T-cell (primary cell): ENCODE measurements around the gene HS3ST6. TPM values are rescaled to one million over a fixed set of nuclear protein-coding genes. Genes with fewer than 3 reads are reported as not detected.
A peak's percentile ranks its signal among the peaks of the same experiment; 100 is the strongest.
"Not testable (repeated sequence)": the region's sequence is repeated elsewhere in the genome, so short reads cannot be mapped to it uniquely, and the experiment has no call there.

Experiments used
- ATAC-seq, 4 experiments: fragments of 200-7000 bp in 3 of 4; fragments of 150-1000 bp in 1 of 4; cut with Tn5 transposase; replicated peaks in 1 of 4; 1 replicate in 3 of 4; 2 replicates in 1 of 4; pipeline ENCODE4 v1.10.0; 2021; ENCODE audit warnings: moderate library complexity in 3 of 4, mild to moderate bottlenecking in 2 of 4, moderate number of reproducible peaks in 1 of 4
- CTCF ChIA-PET, 2 donors: fragments of 300-600 bp; sonication (Branson Sonifier 250); formaldehyde crosslinking; loops; one replicate each; lab custom pipeline; 2022; ENCODE audit warnings: antibody characterized with exemption in 2 of 2; lab: Charles Lee
- POLR2A ChIA-PET, 2 donors: fragments of 300-600 bp; sonication (Branson Sonifier 250); formaldehyde crosslinking; loops; one replicate each; lab custom pipeline; 2022; ENCODE audit warnings: antibody characterized with exemption in 2 of 2; lab: Charles Lee
- DNase-seq, 35 experiments: peaks; one replicate each; pipeline versions ENCODE4 v3.0.0 to v3.0.0-alpha.2; 2013 to 2023
- H3K27ac ChIP-seq: one replicate; pipeline ENCODE4 v1.5.1; 2013; ENCODE audit warnings: low read length
- H3K27me3 ChIP-seq, 2 experiments: replicated peaks in 1 of 2; 1 replicate in 1 of 2; 2 replicates in 1 of 2; pipeline versions ENCODE4 v1.6.1 to v1.7.0; 2013; ENCODE audit warnings: low read length in 1 of 2, mixed read lengths in 1 of 2; ENCODE audit not compliant: control insufficient read depth in 2 of 2, insufficient read depth in 2 of 2; ENCODE audit errors: extremely low read depth in 1 of 2
- H3K36me3 ChIP-seq, 2 donors: 1 replicate in 1 of 2; 2 replicates in 1 of 2; pipeline versions ENCODE4 v1.6.1 to v1.7.0; 2013; ENCODE audit warnings: low read length in 1 of 2; ENCODE audit not compliant: control insufficient read depth in 2 of 2, insufficient read depth in 1 of 2; ENCODE audit errors: extremely low read depth in 1 of 2
- H3K4me1 ChIP-seq, 2 experiments: 1 replicate in 1 of 2; 2 replicates in 1 of 2; pipeline versions ENCODE4 v1.6.1 to v1.7.0; 2013; ENCODE audit warnings: low read length in 2 of 2, mixed read lengths in 1 of 2; ENCODE audit not compliant: insufficient read depth in 2 of 2, control insufficient read depth in 1 of 2; ENCODE audit errors: extremely low read depth in 1 of 2
- H3K4me3 ChIP-seq, 2 donors: 1 replicate in 1 of 2; 2 replicates in 1 of 2; pipeline versions ENCODE4 v1.5.1 to v1.7.0; 2013; ENCODE audit warnings: mild to moderate bottlenecking in 2 of 2, low read length in 1 of 2, moderate library complexity in 1 of 2; ENCODE audit not compliant: control insufficient read depth in 1 of 2; ENCODE audit errors: extremely low read depth in 1 of 2
- H3K9me3 ChIP-seq: 2 replicates; pipeline ENCODE4 v1.7.0; 2013
- H3K27ac Mint-ChIP-seq, 2 donors: one replicate each; pipeline ENCODE4 v1.8.0; 2020 to 2021; ENCODE audit warnings: mild to moderate bottlenecking in 2 of 2, mixed read lengths in 2 of 2
- H3K27me3 Mint-ChIP-seq, 2 donors: one replicate each; pipeline ENCODE4 v1.8.0; 2021 to 2022; ENCODE audit warnings: mixed read lengths in 2 of 2
- H3K36me3 Mint-ChIP-seq: one replicate; pipeline ENCODE4 v1.8.0; 2021; ENCODE audit warnings: mixed read lengths
- H3K4me1 Mint-ChIP-seq, 3 donors: one replicate each; pipeline ENCODE4 v1.8.0; 2020 to 2022; ENCODE audit warnings: mixed read lengths in 3 of 3, mild to moderate bottlenecking in 1 of 3
- H3K4me3 Mint-ChIP-seq, 3 donors: one replicate each; pipeline ENCODE4 v1.8.0; 2020 to 2022; ENCODE audit warnings: mild to moderate bottlenecking in 3 of 3, mixed read lengths in 3 of 3, moderate library complexity in 3 of 3
- H3K9me3 Mint-ChIP-seq, 3 donors: one replicate each; pipeline ENCODE4 v1.8.0; 2020 to 2022; ENCODE audit warnings: mixed read lengths in 3 of 3
- WGBS: methylation state at CpG from one replicate; pipeline ENCODE4 v1.1.5; 2013; ENCODE audit warnings: missing lambda C conversion rate; ENCODE audit not compliant: insufficient coverage; 5-methylcytosine and 5-hydroxymethylcytosine counted together
- total RNA-seq, 35 experiments: library from RNA in 6 of 35; stranded (reverse) in 6 of 35; fragments of 120-200 nt in 1 of 35; gene quantifications; one replicate each; pipeline versions ENCODE4 v1.2.1 to v1.2.4 and lab custom pipeline; 2013 to 2026

HS3ST6 gene
- total RNA-seq, 5 donors from 2014 or later (not counting 1 experiment from before 2014, with no cell fraction given): not detected

DNA sequence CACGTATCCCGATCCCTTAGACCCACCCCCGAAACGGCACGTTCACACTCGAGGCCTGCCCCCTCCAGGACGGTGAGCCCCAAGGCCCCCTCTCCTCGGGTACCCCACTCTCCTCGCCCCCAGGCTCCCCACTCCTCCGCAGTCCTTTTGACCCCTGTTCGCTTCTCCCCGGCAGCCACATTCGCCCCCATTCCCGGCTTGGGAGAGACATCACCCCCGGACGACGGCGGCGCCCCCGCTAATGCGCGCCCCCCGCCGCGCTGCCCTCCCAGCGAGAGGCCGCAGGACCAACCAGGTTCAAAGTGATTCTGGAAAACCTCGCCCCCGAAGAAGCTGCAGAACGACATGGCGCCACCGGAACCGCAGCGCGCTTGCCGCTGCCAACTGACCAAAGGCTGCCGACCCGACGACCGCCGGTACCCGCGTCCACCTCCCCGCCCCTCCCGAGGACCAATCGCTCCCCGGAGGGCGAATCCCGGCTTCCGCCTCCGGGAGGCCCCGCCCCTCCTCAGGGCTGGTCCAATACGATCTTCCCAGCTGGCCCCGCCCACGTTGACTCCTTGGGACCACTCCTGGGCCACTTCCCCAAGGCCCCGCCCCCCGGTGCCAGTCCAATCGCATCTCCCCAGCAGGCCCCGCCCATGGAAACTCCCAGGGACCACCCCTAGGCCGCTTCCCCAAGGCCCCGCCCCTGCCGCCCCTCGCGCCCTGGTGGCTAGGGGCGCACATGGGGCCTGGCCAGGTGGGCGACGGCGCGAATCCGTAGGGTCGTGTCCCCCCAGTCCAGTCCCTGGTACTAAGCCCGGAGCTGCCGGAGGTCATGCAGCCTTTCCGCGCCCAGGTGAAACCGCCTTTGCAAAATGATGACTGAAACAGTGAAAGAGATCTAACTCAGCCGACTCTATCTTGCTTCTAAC lies 24.9 kb upstream of the HS3ST6 start, which contains the start of gene MSRB1:
Gene MSRB1, minus strand, starts transcription at position 390 of the 917 bp plus-strand sequence. Its CDS starts 43 bp downstream, at position 347.
- peak within 1 kb of the TSS; percentile 68 for H3K27ac ChIP-seq
- 0% methylated on average over 58 of the region's 77 CpGs for whole genome bisulfite sequencing
- ChIA-PET CTCF (interaction anchor here in 1 of 2 donors (1.1 kb wide), 1 partner anchor 61 kb away, joined by 3 read pairs; no protein-coding TSS in a partner anchor), POLR2A (interaction anchor here (0.5 to 1.0 kb wide), 4 partner anchors 14 to 212 kb away, joined by 3 to 12 read pairs (median 5); partner anchors contain the start of genes RPS2 (in 1 of the 2) and TRAF7 (in 1 of the 2))
- Mint-ChIP-seq H3K27me3 (no peaks in the 10 kb centered on the region), H3K4me3 (peak within 1 kb of the TSS; percentile 80 to 89 (median 82)), H3K4me1 (peaks cover 6 to 23% (median 14%) of the 10 kb centered on the region in 3 donors), H3K27ac (peak within 1 kb of the TSS; percentile 63 to 85), H3K36me3 (peaks cover 1% of the 10 kb centered on the region), H3K9me3 (no peaks in the 10 kb centered on the region)
- ATAC-seq (peak; percentile 97 to 99 (median 98)), DNase-seq (peak; percentile 94 to 100 (median 98))
- peaks cover 7 to 18% of the 10 kb centered on the region in 2 donors for H3K36me3 ChIP-seq
- no peaks in the 10 kb centered on the region for H3K27me3 ChIP-seq
- H3K4me3 ChIP-seq: peak within 1 kb of the TSS; percentile 70 to 90
- H3K4me1 ChIP-seq: peaks cover 2 to 22% of the 10 kb centered on the region in 2 experiments
- H3K9me3 ChIP-seq: no peaks in the 10 kb centered on the region

DNA sequence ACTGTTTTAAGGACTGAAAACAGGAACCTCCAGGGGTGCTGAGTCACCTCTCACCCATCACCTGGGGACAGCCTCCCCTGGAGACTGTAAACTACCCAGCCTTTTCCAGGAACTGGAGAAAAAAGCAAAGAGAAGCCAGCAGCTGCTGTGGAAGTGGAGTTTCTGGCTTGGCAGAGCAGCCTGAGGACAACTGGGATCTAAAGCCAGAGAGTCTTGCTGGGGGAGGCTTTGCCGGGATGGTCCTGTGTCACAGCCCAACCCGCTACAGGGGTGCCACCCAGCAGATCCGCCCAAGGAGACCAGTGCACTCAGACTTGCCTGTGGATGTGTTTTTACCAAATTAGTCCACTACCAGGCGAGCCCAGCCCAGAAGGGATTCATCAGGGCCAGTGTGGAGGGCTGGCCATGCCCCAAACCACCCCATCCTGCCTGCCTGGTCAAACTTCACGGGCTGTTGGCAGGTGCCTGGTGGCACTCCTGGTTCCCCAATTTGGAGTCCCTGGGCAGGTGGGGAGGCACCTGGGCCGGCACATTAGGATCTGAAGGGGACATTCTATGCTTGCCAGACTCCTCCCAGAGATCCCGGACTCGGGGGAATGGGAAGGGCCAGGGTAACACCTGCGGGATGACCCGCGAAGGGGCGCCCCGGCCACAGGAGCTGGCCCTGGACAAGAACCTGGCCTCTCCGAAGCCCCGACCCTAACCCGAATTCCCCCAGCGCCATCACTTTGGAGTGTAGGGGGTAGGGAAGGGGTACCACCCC lies 24.0 kb upstream of the HS3ST6 start:
- H3K4me3 Mint-ChIP-seq: peak overlapping the region; percentile 80 to 89 (median 82)
- no peaks in the 10 kb centered on the region for H3K27me3 Mint-ChIP-seq
- ChIA-PET CTCF (interaction anchor here in 1 of 2 donors (0.6 to 1.1 kb wide), 3 partner anchors 15 to 160 kb away, joined by 3 to 5 read pairs (median 3); partner anchors contain the start of gene SPSB3), POLR2A (no interaction called here)
- peaks cover 3% of the 10 kb centered on the region for H3K36me3 Mint-ChIP-seq
- H3K27ac ChIP-seq: peak overlapping the region; percentile 25
- H3K9me3 Mint-ChIP-seq: no peaks in the 10 kb centered on the region
- H3K4me3 ChIP-seq: peak overlapping the region; percentile 70 to 90
- H3K27ac Mint-ChIP-seq: no peak overlapping the region
- WGBS: 46% methylated on average over 5 of the region's 17 CpGs
- H3K27me3 ChIP-seq: no peaks in the 10 kb centered on the region
- H3K4me1 ChIP-seq: peaks cover 2 to 22% of the 10 kb centered on the region in 2 experiments
- peak in 1 of 35 experiments; percentile 32 for DNase-seq
- ATAC-seq: no peak
- H3K9me3 ChIP-seq: no peaks in the 10 kb centered on the region
- peaks cover 7 to 21% of the 10 kb centered on the region in 2 donors for H3K36me3 ChIP-seq
- H3K4me1 Mint-ChIP-seq: peaks cover 6 to 23% (median 14%) of the 10 kb centered on the region in 3 donors

GRCh38 chr16:1941162-1942046 lies 23.2 kb upstream of the HS3ST6 start:
- Mint-ChIP-seq H3K9me3 (no peaks in the 10 kb centered on the region), H3K36me3 (peaks cover 3% of the 10 kb centered on the region), H3K4me1 (peaks cover 6 to 23% (median 14%) of the 10 kb centered on the region in 3 donors), H3K27me3 (no peaks in the 10 kb centered on the region), H3K27ac (no peak overlapping the region), H3K4me3 (peak overlapping the region; percentile 80 to 89 (median 82))
- Histone ChIP-seq H3K4me3 (no peak overlapping the region), H3K27me3 (no peaks in the 10 kb centered on the region), H3K27ac (no peak overlapping the region), H3K4me1 (peaks cover 2 to 22% of the 10 kb centered on the region in 2 experiments), H3K9me3 (no peaks in the 10 kb centered on the region), H3K36me3 (peaks cover 7 to 21% of the 10 kb centered on the region in 2 donors)
- no peak for DNase-seq
- 97% methylated on average over 20 of the region's 30 CpGs for WGBS
- POLR2A ChIA-PET: no interaction called here
- CTCF ChIA-PET: interaction anchor here in 1 of 2 donors (0.6 to 1.1 kb wide), 3 partner anchors 14 to 160 kb away, joined by 3 to 5 read pairs (median 3); partner anchors contain the start of gene SPSB3
- no peak for ATAC-seq

GRCh38 chr16:1940273-1941161 lies 22.3 kb upstream of the HS3ST6 start:
- no peak overlapping the region for H3K27ac Mint-ChIP-seq
- H3K9me3 Mint-ChIP-seq: no peaks in the 10 kb centered on the region
- ATAC-seq (no peak), DNase-seq (no peak)
- H3K4me3 Mint-ChIP-seq: no peak overlapping the region
- POLR2A ChIA-PET: interaction anchor here in 1 of 2 donors (0.6 kb wide), 1 partner anchor 24 kb away, joined by 3 read pairs; the partner anchor contains the start of gene RPS2
- Histone ChIP-seq H3K9me3 (no peaks in the 10 kb centered on the region), H3K4me3 (no peak overlapping the region), H3K27me3 (no peaks in the 10 kb centered on the region), H3K27ac (no peak overlapping the region), H3K4me1 (peaks cover 2 to 22% of the 10 kb centered on the region in 2 experiments), H3K36me3 (peaks cover 7 to 21% of the 10 kb centered on the region in 2 donors)
- peaks cover 3% of the 10 kb centered on the region for H3K36me3 Mint-ChIP-seq
- 92% methylated on average over 16 of the region's 23 CpGs for WGBS
- H3K4me1 Mint-ChIP-seq: peaks cover 6 to 23% (median 14%) of the 10 kb centered on the region in 3 donors
- CTCF ChIA-PET: no interaction called here
- no peaks in the 10 kb centered on the region for H3K27me3 Mint-ChIP-seq

DNA sequence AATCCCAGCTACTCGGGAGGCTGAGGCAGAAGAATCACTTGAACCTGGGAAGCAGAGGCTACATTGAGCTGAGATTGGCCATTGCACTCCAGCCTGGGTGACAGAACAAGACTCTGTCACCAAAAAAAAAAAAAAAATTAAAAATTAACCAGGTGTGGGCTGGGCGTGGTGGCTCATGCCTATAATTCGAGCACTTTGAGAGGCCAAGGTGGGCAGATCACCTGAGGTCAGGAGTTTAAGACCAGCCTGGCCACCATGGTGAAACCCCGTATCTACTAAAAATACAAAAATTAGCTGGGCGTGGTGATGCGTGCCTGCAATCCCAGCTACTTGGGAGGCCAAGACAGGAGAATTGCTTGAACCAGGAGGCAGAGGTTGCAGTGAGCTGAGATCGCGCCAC lies 21.6 kb upstream of the HS3ST6 start:
- peaks cover 6 to 23% (median 14%) of the 10 kb centered on the region in 3 donors for H3K4me1 Mint-ChIP-seq
- H3K27me3 ChIP-seq, H3K4me3 Mint-ChIP-seq, H3K27ac Mint-ChIP-seq, H3K9me3 ChIP-seq, H3K27me3 Mint-ChIP-seq, DNase-seq, POLR2A ChIA-PET, H3K4me3 ChIP-seq, H3K36me3 Mint-ChIP-seq, H3K27ac ChIP-seq, ATAC-seq, CTCF ChIA-PET, H3K9me3 Mint-ChIP-seq: not testable (repeated sequence)
- Histone ChIP-seq H3K36me3 (peaks cover 7 to 21% of the 10 kb centered on the region in 2 donors), H3K4me1 (peaks cover 2 to 22% of the 10 kb centered on the region in 2 experiments)
- 98% methylated on average over 4 of the region's 8 CpGs for WGBS
